GM21576 (cell line): ENCODE results near the gene TBC1D19.

Experiments used
- ATAC-seq: cut with Tn5 transposase; IDR thresholded peaks from one replicate; pipeline ENCODE4 v1.9.1; 2021; ENCODE audit warnings: mild to moderate bottlenecking, moderate library complexity; ENCODE audit not compliant: unreplicated experiment

The TBC1D19 gene

DNA sequence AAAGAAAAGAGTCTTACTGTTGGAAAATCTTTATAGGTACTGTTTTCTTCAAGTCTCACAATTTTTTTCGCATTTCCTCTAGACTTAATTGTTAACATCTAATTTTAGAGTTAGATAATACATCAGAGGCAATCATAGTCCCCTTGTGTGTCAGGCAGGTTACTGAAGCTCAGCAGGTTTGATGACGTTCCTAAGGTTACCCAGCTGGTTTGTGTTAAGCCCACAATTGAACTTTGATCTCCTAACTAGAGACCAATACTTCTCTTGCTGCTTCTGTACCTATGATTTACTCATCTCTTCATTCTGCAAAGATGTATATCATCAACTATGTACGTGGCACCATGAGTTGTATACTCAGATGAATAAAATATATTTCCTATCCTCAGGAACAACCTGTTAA is 145.1 kb downstream of the TBC1D19 start:
- ATAC-seq = no peak

DNA sequence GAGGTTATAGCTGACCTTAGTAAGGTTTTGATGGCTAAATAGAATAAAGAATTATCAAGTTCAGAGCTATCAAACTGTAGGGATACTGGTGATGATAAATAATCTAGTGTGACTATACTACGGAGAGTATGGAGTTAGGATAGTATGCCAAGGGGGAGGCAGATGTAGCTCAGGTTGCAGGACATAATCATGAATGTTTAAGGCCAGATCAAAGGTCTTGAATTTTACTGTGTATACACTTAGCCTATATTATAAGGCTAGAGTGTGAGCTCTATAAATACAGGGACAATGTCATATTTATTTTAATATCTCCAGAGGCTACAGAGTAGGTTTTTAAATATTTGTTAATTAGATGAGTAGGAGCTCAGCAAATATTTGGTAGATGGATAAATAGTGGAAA is 145.7 kb downstream of the TBC1D19 start:
- no peak for ATAC-seq

- ATAC-seq = peak; percentile 79
Observed at GRCh38 chr4:26731351-26732035, 147.6 kb downstream of the TBC1D19 start.

DNA sequence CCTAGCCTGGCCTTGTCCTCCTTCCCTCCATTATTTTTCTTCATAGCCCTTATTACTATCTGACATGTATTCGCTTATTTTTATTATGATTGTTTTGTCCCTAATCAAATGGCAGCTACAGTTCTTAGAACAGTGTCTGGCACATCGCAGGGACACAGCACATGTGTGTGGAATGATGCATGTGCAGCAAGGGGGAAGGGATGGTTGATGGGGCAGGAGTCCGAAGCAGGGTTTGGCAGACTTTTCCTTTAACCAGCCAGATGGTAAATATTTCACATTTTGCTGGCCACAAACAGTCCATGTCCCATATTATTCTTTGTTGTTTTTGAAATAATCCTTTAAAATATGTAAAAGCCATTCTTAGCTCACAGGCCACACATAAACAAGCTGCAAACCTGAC is 148.5 kb downstream of the TBC1D19 start:
- ATAC-seq = no peak

GRCh38 chr4:26736621-26737020 is 152.7 kb downstream of the TBC1D19 start:
- ATAC-seq = no peak

DNA sequence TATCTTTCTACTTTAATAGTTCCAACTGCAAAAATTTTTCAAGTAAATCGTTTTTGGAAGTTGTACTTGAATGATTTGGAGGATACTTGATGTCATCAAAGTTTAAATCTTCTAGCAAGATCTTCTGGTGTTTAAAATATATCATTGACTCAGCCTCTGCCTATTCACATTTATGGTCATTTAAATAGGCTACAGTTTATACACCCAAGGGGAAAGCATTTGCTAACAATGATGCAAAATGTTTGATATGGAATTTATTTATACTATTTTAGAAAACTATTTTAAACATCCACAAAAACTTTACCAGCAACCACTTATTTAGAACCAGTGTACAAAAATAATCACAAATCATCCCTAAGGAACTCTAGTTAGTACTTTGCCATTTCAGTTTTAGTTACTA is 153.5 kb downstream of the TBC1D19 start:
- ATAC-seq = no peak

DNA sequence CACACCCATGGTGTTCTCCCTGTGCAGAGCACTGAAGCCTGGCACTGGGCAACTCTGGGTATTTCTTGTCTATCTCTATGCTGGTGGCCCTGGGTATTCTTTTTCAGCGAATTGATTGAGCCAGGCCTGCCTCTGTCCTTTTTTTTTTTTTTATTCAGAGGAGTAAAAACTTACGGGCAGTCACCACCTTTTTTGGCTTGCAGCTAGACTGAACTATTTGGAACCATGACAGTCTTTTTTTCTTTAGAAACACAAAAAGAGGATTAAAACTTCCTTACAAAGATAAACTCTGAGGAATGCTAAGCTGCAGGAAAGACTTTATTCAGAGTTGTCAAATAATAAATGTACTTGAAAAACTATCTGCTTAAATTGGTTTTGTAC is 157.6 kb downstream of the TBC1D19 start:
- no peak for ATAC-seq

DNA sequence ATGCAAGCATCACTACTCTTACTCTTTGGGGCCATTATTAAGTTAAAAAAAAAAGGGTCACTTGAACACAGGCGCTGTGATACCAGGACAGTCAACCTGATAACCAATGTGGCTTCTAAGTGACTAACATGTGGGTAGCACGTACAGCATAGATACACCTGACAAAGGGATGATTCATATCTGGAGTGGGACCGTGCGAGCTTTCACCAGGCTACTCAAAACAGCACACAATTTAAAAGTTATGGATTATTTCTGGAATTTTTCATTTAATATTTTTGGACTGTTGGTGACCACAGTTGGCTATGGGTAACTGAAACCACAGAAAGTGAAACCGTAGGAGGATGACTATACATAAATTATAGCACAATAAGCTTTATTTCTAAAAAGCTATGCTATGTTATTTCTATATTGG is 162.9 kb downstream of the TBC1D19 start:
- peak; percentile 96 for ATAC-seq

- ATAC-seq = peak; percentile 30
Observed at GRCh38 chr4:26748811-26749210, 164.9 kb downstream of the TBC1D19 start.

DNA sequence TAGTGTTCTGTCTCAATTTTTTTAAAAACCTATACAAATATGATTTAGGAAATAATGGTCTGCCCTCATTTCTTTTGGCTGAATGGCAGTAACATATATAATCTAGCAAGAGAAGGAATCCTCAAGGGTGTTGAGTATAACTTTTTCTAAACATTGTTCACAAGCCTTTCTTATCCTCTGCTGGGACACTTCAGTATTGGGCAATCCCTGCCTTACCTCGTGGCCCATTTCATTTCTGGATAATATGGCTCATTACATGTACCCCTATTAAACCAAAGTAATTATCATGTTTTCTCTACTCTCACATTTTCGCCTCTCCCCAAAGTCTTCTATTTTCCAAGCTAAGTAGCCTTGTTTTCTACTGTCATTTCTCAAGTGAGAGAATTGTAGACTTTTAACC is 166.0 kb downstream of the TBC1D19 start:
- no peak for ATAC-seq

DNA sequence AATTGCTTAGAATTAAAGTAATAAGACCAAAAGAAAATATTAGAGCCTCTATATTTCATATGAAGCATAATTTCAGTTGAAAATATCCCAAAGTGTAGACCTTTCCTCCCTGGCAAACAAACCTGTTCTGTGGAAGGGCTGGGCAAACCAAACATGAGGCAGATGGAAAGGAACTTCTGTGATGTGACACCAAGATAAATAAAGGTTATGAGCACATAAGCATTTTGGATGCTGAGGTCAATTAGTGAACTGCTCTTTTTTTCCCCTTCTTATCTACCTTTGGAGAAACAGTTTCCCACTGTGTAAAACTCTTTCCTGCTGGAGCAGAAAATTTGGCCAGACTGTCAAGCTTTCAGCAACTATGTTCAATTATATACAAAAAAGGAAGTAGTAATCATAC is 167.1 kb downstream of the TBC1D19 start:
- no peak for ATAC-seq

GRCh38 chr4:26751838-26752237 is 168.0 kb downstream of the TBC1D19 start:
- ATAC-seq = peak; percentile 90

- ATAC-seq = no peak
Observed at GRCh38 chr4:26753187-26753586, 169.3 kb downstream of the TBC1D19 start.

DNA sequence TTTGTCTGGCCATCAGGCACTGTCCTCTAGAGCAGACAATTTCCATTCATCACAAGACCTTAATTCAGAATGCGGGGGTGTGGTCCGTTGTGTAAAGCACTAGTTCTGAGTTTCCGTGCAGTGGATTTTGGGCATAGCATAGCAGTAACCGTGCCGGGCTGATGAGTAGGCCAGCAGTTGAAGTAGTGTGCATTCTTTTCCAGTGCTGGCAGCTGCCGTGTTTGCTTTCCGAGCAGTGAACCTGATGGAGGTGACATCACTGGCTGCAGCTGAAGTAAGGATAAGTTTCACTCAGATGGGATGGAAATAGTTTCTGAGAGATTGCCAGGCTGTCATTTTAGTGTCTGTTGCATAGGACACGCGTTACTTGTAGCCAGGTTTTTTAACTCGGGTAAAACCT is 169.7 kb downstream of the TBC1D19 start:
- no peak for ATAC-seq

GRCh38 chr4:26757751-26758150 is 173.9 kb downstream of the TBC1D19 start:
- ATAC-seq = no peak

DNA sequence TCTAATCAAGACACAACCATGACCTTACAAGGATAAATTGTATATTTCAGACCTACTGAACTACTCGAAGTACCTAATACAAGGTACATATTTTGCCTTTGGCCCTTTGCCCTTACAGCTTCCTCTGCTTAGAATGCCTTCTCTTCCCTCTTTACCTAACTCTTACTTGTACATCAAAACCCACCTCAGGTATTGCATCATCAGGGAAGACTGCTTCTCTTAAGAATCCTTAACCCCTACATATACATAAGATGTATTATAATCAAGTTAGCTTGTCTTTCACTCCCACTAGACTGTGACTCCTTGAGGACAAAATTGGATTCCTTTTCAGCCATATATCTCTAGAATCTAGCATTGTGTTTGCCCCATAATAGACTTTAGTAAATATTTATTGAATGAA is 175.0 kb downstream of the TBC1D19 start:
- no peak for ATAC-seq

DNA sequence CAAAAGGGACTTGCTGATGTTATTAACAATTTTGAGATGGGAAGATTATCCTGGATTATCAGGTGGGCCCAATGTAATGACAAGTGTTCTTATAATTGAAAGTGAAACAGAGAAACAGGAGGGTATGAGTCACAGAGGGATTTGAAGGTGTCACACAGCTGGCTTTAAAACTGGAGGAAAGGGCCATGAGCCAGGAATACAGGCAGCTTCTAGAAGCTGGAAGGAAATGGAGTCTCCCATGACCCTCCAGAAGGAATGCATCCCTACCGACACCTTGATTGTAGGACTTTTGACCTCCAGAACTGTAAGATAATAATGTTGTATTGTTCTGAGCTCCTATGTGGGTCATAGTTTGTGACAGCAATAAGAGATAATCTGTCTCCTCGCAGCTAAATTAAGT is 178.8 kb downstream of the TBC1D19 start:
- no peak for ATAC-seq

- no peak for ATAC-seq
Observed at GRCh38 chr4:26763063-26763462, 179.2 kb downstream of the TBC1D19 start.

DNA sequence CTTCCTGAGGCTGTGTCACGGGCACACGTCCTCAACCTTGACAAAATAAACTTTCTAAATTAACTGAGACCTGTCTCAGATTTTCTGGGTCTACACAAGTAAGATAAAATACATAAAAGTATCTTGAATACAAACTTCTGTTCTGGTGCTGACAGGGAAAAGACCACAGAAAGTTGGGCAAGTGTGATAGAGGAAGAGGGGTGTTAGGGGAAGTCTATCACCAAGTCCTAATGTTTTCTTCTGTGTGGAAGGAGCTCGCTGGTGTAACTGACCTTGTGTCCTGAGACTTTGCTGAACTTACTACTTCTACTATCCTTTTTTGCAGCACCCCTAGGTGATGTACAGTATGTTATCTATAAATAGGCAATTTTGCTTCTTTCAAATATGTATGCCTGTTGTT is 179.8 kb downstream of the TBC1D19 start:
- ATAC-seq = no peak

DNA sequence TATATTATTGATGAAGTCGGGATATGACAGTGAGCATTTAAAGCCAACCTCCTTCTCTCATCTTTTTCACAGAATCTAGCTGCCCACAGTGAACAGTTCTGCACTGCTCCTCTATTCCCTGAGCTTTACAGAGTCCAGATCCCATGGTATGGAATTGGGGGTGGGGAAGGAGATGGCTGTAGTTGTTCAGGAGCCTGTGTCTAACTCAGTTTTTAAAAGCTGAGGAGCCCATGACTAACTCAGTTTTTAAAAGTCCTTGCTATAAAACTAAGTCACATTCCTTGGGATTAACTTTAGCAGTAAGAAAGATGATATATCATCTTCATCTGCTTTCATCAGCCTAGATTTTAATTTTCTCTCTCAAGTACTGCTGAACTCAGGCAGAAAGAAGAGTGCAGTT is 180.3 kb downstream of the TBC1D19 start:
- no peak for ATAC-seq

DNA sequence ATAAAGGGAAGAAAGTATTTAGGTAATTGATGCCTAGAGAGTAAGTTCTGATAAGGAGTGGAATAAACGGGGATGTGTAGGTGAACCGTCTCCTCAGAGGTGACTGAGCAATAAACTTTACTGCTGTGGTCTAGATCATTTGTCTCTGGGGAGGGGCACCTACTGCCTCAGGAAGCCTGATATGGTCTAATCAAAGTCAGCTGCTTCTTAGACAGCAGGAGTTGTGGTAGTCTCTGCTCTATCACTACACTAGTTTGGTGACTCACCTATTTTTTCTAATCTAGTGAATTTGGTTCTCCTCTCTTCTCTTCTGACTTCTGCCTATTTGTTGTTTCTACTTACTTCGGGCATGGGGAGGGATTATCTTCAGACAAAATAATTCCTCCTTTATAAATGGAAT is 181.6 kb downstream of the TBC1D19 start:
- no peak for ATAC-seq

GRCh38 chr4:26766141-26766540 is 182.3 kb downstream of the TBC1D19 start:
- ATAC-seq = no peak

- ATAC-seq = no peak
Observed at GRCh38 chr4:26772096-26772873, 188.4 kb downstream of the TBC1D19 start.
